ENCODE data around the gene CFAP99.

The CFAP99 gene

DNA sequence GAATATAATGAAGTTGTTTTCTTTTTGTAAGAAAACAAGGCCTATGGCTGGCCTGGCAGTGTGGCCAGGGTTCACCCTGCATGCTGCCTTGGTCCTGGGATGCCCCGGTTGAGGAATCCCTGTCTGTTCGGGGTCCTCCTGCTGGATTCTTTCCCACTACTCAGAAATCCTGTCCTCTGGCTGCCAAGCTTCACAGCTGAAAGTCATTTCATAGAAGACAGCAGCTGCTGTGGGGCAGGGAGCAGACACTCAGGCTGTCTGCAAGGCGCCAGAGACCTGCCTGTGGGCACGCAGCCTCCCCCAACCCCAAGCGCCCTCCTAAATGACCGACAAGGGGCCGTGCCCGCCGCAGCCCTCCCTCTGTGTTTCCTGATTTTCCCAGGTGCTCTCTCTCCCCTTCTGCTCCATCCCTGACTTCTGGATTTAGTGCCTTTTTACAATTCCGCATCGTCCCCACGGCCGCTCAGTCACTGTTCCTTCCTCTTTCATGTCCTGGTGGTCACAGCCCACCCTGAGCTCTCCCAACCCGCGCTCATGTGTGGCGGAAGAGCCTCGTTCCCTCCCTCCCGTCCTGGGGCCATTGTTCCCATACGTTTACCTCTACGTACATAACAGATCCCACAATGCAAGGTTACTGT, 27.9 kb upstream of the CFAP99 start:
- DNase-seq (ENCODE audit: insufficient read length, low spot score) (no peak), FAIRE-seq (no peak)
- TF ChIP-seq POLR2A (IDR thresholded peaks at IDR 0.05; ENCODE audit: low read depth, low read length) (no peak), TAF1 (IDR thresholded peaks at IDR 0.05; ENCODE audit: low read depth, low read length) (no peak), POLR2AphosphoS5 (IDR thresholded peaks at IDR 0.05; ENCODE audit: low read depth, low read length) (no peak), POU2F2 (IDR thresholded peaks at IDR 0.05; ENCODE audit: low read depth, low read length) (no peak), PAX5 (IDR thresholded peaks at IDR 0.05; ENCODE audit: insufficient read depth, low read length, severe bottlenecking) (no peak), SPI1 (IDR thresholded peaks at IDR 0.05; ENCODE audit: low read depth, low read length) (no peak)

DNA sequence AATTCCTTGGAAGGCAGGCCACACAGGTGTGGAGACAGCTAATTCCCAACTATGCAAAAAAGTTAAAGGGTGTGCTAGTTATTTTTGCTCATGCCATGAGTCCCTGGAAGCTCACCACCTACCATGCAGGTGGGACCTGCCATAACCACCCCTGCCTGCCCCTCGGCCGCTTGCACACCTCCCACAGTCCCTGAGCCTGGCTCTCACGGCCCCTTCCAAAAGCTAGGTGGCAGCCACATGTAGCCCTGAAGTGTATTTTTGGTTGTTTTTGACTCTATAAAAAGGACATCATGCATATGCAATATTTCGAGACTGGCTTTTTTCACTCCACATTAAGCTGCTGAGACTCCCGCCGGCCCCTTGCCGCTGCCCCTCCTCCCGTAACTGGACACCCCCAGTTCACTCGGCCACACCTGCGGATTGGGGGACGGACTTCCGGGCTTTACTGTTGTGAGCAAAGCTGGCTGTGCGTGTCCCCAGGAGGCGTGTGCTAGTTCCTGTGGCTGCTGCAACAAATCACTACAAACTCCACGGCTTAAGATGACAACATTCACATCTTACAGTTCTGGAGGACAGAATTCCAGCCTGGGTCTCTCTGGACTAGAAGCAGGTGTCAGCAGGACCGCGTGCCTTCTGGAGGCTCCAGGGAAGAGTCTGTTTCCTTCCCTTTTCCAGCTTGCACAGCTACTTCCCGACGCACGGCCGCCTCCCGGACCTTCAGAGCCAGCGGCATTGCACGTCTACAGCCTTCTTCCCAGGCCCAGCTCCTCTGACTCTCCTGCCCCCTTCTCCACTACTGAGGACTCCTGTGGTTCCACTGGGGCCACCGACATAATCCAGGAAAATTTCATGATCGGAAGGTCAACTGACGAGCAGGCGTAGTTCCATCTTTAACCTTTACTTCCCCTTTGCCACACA, 25.1 kb upstream of the CFAP99 start:
- no peak for TF ChIP-seq POLR2AphosphoS5 (IDR thresholded peaks at IDR 0.05; ENCODE audit: low read depth, low read length)
- TF ChIP-seq POU2F2 (IDR thresholded peaks at IDR 0.05; ENCODE audit: low read depth, low read length) = no peak
- TF ChIP-seq SPI1 (IDR thresholded peaks at IDR 0.05; ENCODE audit: low read depth, low read length) = no peak
- no peak for TF ChIP-seq TAF1 (IDR thresholded peaks at IDR 0.05; ENCODE audit: low read depth, low read length)
- TF ChIP-seq POLR2A (IDR thresholded peaks at IDR 0.05; ENCODE audit: low read depth, low read length) = no peak
- TF ChIP-seq PAX5 (IDR thresholded peaks at IDR 0.05; ENCODE audit: insufficient read depth, low read length, severe bottlenecking) = no peak
- FAIRE-seq (peak; percentile 81), DNase-seq (ENCODE audit: insufficient read length, low spot score) (no peak)

DNA sequence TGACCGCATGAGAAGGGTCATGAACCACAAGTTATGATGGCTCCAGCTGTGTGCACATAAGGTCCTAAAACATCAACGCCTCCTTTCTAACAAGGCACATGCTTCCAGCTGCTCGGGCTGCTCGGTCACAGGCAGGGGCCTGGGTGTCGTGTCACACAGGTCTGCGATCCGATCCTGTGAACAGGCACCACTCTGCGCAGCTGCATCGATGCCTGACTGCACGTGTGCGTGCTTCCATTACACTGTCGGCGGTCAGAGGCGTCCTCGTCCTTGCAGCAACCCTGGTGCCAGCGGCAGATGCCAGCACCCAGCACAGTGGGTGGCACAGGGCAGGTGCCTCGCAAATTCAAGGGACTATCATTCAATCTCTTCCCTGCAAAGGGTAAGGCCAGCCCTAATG, 24.2 kb upstream of the CFAP99 start:
- FAIRE-seq (no peak), DNase-seq (ENCODE audit: insufficient read length, low spot score) (no peak)

DNA sequence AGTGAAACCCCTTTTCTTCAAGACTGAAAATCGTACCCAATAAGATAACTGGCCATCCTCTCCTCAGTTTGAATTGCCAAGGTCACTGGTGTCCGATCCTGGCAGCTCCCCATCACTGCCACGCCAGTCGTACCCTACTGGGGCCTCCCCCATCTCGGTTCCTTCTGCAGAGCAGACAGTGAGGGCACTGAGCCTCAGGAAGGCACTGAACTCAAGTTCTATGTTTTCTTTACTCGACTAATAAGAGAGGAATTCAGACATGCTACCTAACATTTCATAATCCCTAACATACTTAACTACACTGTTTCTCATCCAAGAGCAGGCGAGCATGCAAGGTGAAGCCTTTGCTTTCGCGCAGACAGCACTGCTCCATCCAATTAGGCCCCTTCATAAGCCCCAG, 23.7 kb upstream of the CFAP99 start:
- TF ChIP-seq POLR2AphosphoS5 (IDR thresholded peaks at IDR 0.05; ENCODE audit: low read depth, low read length) (no peak), POU2F2 (IDR thresholded peaks at IDR 0.05; ENCODE audit: low read depth, low read length) (no peak), POLR2A (IDR thresholded peaks at IDR 0.05; ENCODE audit: low read depth, low read length) (no peak), TAF1 (IDR thresholded peaks at IDR 0.05; ENCODE audit: low read depth, low read length) (no peak), SPI1 (IDR thresholded peaks at IDR 0.05; ENCODE audit: low read depth, low read length) (no peak), PAX5 (IDR thresholded peaks at IDR 0.05; ENCODE audit: insufficient read depth, low read length, severe bottlenecking) (no peak)
- FAIRE-seq = no peak
- no peak for DNase-seq (ENCODE audit: insufficient read length, low spot score)

More for the DNA sequence above, 24.2 kb upstream of the CFAP99 start:
- TF ChIP-seq SPI1 (IDR thresholded peaks at IDR 0.05; ENCODE audit: low read depth, low read length) = no peak
- TF ChIP-seq POLR2A (IDR thresholded peaks at IDR 0.05; ENCODE audit: low read depth, low read length) = no peak
- TF ChIP-seq PAX5 (IDR thresholded peaks at IDR 0.05; ENCODE audit: insufficient read depth, low read length, severe bottlenecking) = no peak
- no peak for TF ChIP-seq POLR2AphosphoS5 (IDR thresholded peaks at IDR 0.05; ENCODE audit: low read depth, low read length)
- TF ChIP-seq POU2F2 (IDR thresholded peaks at IDR 0.05; ENCODE audit: low read depth, low read length) = no peak
- TF ChIP-seq TAF1 (IDR thresholded peaks at IDR 0.05; ENCODE audit: low read depth, low read length) = no peak

DNA sequence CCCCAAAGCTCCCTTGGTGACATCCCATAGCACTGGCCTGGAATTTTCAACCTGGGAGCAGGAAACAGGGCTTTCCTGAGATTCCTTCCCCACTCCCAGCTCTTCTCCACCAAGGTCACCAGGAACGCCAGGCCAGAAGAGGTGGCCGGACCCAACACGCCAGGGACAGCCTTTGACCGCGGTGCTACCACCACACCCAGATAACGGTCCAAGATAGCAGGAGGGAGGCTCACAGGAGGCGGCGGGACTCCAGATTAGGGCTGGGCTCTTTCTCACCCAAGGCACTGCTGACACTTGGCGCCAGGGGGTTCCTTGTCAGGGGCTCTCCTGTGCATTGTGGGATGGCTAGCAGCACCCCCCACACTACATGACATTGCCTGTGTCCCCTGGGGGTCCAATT, 23.2 kb upstream of the CFAP99 start:
- TF ChIP-seq TAF1 (IDR thresholded peaks at IDR 0.05; ENCODE audit: low read depth, low read length) (no peak), PAX5 (IDR thresholded peaks at IDR 0.05; ENCODE audit: insufficient read depth, low read length, severe bottlenecking) (no peak), POLR2A (IDR thresholded peaks at IDR 0.05; ENCODE audit: low read depth, low read length) (no peak), POU2F2 (IDR thresholded peaks at IDR 0.05; ENCODE audit: low read depth, low read length) (no peak), POLR2AphosphoS5 (IDR thresholded peaks at IDR 0.05; ENCODE audit: low read depth, low read length) (no peak), SPI1 (IDR thresholded peaks at IDR 0.05; ENCODE audit: low read depth, low read length) (no peak)

DNA sequence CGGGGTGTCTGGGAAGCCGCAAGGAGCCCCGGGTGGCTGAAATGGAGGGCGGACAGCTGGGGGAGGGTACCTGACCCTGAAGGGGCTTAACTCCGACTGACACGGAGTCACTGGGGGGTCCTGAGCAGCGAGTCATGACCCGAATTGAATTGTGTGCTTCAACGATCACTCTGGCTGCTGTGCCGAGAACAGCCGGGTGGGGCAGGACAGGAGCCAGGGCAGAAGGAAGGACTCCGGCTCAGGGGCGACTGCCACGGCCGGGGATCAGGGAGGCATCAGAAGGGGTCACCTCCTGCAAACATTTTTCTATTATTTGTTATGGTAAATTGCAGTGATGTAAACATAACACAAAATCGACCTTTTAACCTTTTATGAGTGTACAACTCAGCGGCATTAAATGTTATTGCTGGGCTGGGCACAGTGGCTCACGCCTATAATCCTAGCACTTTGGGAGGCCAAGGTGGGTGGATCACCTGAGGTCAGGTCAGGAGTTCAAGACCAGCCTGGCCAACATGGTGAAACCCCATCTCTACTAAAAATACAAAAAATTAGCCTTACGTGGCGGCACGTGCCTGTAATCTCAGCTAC, 21.9 kb upstream of the CFAP99 start:
- no peak for DNase-seq (ENCODE audit: insufficient read length, low spot score)
- no peak for TF ChIP-seq POLR2A (IDR thresholded peaks at IDR 0.05; ENCODE audit: low read depth, low read length)
- FAIRE-seq = no peak

More for the DNA sequence above, 23.2 kb upstream of the CFAP99 start:
- DNase-seq (ENCODE audit: insufficient read length, low spot score) (no peak), FAIRE-seq (no peak)

DNA sequence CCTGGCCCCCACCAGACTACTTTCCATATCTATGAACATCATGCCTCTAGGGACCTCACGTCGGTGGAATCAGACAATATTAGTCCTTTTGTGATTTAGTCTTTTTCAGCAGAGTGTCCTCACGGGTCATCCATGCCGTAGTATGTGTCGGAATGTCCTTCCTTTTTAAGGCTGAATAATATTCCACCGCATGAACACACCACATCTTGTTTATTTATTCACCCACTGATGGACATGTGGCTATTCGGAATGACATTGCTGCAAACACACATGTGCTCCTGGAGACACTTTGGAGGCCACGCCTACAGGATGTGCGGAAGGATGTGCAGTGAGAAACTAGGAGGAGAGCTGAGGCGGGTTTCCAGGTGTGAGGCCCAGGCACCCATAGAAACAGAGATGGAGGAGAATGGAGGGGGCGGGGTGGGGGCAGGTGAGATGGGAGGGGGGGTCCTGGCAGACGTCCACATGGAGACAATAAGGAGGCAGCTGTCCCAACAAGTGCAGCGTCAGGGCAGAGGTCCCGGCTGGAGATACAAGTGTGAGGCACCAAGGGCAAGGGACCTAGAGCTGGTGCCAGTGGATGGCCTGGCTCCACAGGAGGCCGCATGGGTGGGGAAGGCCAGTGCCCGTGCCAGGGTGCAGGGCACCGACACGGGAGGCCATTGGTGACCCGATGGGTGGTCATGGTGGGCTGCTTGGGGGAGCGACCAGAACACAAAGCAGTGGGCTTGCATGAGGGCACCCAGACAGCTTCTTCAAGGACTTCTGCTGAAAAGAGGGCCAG, 21.0 kb upstream of the CFAP99 start:
- TF ChIP-seq SPI1 (IDR thresholded peaks at IDR 0.05; ENCODE audit: low read depth, low read length) (no peak), POLR2AphosphoS5 (IDR thresholded peaks at IDR 0.05; ENCODE audit: low read depth, low read length) (no peak), PAX5 (IDR thresholded peaks at IDR 0.05; ENCODE audit: insufficient read depth, low read length, severe bottlenecking) (no peak)
- no peak for DNase-seq (ENCODE audit: insufficient read length, low spot score)
- FAIRE-seq = no peak

DNA sequence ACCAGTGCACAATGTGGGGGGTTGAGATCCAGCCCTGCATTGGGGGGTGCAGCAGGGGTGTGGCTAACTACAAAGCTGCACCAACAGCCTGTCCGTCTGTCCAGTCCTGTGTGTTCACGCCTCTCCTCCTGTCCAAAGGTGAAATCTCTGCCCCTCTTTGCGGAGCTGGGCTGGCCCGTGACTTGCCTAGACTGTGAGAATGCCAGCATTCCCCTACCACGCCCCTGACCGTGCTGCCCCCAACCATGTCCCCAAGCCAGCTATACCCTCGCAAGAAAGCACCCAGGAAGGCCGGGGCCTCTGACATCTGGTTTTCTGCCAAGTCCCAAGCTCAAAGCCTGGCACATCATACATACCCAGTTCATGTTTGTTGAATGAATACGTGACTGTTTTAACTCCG, 19.5 kb upstream of the CFAP99 start:
- TF ChIP-seq SPI1 (IDR thresholded peaks at IDR 0.05; ENCODE audit: low read depth, low read length) (no peak), TAF1 (IDR thresholded peaks at IDR 0.05; ENCODE audit: low read depth, low read length) (no peak), POU2F2 (IDR thresholded peaks at IDR 0.05; ENCODE audit: low read depth, low read length) (no peak), POLR2AphosphoS5 (IDR thresholded peaks at IDR 0.05; ENCODE audit: low read depth, low read length) (no peak), PAX5 (IDR thresholded peaks at IDR 0.05; ENCODE audit: insufficient read depth, low read length, severe bottlenecking) (no peak), POLR2A (IDR thresholded peaks at IDR 0.05; ENCODE audit: low read depth, low read length) (no peak)
- FAIRE-seq (no peak), DNase-seq (ENCODE audit: insufficient read length, low spot score) (no peak)

DNA sequence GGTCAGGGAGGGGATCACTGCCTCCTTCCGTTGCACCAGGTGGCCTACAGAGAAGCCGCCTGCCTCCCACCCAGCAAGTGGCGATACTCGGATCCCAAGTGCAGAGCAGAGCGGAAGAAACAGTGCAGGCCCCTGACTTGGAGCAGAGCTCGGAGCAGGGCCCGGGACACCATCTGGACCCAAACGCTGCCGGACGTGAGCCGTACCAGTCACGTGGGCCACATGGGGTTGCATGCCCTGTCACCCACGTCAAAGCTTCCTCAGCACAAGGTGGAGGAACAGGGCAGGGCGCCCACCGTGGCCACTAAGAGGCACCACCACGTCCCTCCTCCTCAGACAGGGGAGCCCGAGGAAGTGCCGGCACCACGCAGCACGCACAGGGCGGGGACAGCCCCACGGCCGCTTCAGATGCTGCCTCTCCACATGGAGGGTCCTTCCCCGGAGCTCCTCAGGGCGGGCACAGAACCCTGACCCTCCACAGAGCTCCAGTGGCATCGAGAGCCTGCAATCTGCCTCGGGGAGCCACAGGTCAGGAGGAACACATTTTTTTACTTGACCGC, 19.0 kb upstream of the CFAP99 start:
- TF ChIP-seq POLR2AphosphoS5 (IDR thresholded peaks at IDR 0.05; ENCODE audit: low read depth, low read length) (no peak), SPI1 (IDR thresholded peaks at IDR 0.05; ENCODE audit: low read depth, low read length) (no peak), TAF1 (IDR thresholded peaks at IDR 0.05; ENCODE audit: low read depth, low read length) (no peak), POU2F2 (IDR thresholded peaks at IDR 0.05; ENCODE audit: low read depth, low read length) (no peak), PAX5 (IDR thresholded peaks at IDR 0.05; ENCODE audit: insufficient read depth, low read length, severe bottlenecking) (no peak), POLR2A (IDR thresholded peaks at IDR 0.05; ENCODE audit: low read depth, low read length) (no peak)
- FAIRE-seq = no peak
- DNase-seq (ENCODE audit: insufficient read length, low spot score) = no peak
